Lung (tissue), 12 donors: ENCODE results near the gene ACY1. TPM values are rescaled to one million over a fixed set of nuclear protein-coding genes. Genes with fewer than 3 reads are reported as not detected.

ENCODE experiments used
- ATAC-seq: fragments of 200-7000 bp; cut with Tn5 transposase; one replicate; pipeline ENCODE4 v1.9.1; 2020; ENCODE audit warnings: moderate number of reproducible peaks; ENCODE audit not compliant: insufficient read depth, low FRiP score
- DNase-seq, 3 donors: peaks; one replicate each; pipeline ENCODE4 v3.0.0-alpha.2; 2013 to 2017
- H3K27ac ChIP-seq, 2 donors: one replicate each; pipeline ENCODE4 v1.5.1; 2013; ENCODE audit warnings: mild to moderate bottlenecking in 2 of 2, moderate library complexity in 2 of 2, control low read depth in 1 of 2, inconsistent platforms in 1 of 2, low read depth in 1 of 2, low read length in 1 of 2
- H3K27me3 ChIP-seq, 3 donors: one replicate each; pipeline ENCODE4 v1.5.1; 2013; ENCODE audit warnings: low read length in 2 of 3; ENCODE audit not compliant: control insufficient read depth in 3 of 3, insufficient read depth in 3 of 3
- H3K36me3 ChIP-seq, 4 donors: one replicate each; pipeline ENCODE4 v1.5.1; 2013; ENCODE audit warnings: low read length in 4 of 4, mild to moderate bottlenecking in 1 of 4, moderate library complexity in 1 of 4; ENCODE audit not compliant: control insufficient read depth in 4 of 4, insufficient read depth in 4 of 4
- H3K4me1 ChIP-seq, 5 donors: one replicate each; pipeline ENCODE4 v1.5.1; 2013; ENCODE audit warnings: low read length in 5 of 5, mild to moderate bottlenecking in 2 of 5, moderate library complexity in 1 of 5; ENCODE audit not compliant: control insufficient read depth in 5 of 5, insufficient read depth in 5 of 5
- H3K4me3 ChIP-seq: one replicate; pipeline ENCODE4 v1.5.1; 2013; ENCODE audit warnings: mild to moderate bottlenecking, control low read depth, moderate library complexity
- H3K9ac ChIP-seq, 2 donors: one replicate each; pipeline ENCODE4 v1.5.1; 2013; ENCODE audit warnings: low read length in 2 of 2, control low read depth in 1 of 2; ENCODE audit not compliant: insufficient read depth in 1 of 2
- H3K9me3 ChIP-seq, 4 donors: one replicate each; pipeline ENCODE4 v1.5.1; 2013; ENCODE audit warnings: low read length in 3 of 4, mild to moderate bottlenecking in 1 of 4, moderate library complexity in 1 of 4; ENCODE audit not compliant: control insufficient read depth in 4 of 4, insufficient read depth in 3 of 4
- WGBS, 2 donors: extraction: QIAGEN DNeasy Blood & Tissue Kit; methylation state at CpG; one replicate each; pipeline ENCODE4 v1.1.7; 2013; 5-methylcytosine and 5-hydroxymethylcytosine counted together
- polyA plus RNA-seq, 2 donors: library from polyadenylated mRNA; stranded (reverse); fragments of 200-250 nt; gene quantifications; one replicate each; pipeline ENCODE4 v1.2.1, GENCODE V29; 2013
- total RNA-seq, 2 donors: library from RNA; depleted of rRNA in 1 of 2; stranded (reverse); fragments of >200 nt in 1 of 2; gene quantifications; one replicate each; pipeline ENCODE4 v1.2.1, GENCODE V29; 2014 to 2021
- TF ChIP-seq, protein P1 (sequence below): IDR thresholded peaks from 2 replicates; pipeline ENCODE4 v1.5.1; 2012; ENCODE audit warnings: mild to moderate bottlenecking; ENCODE audit errors: control extremely low read depth, extremely low read depth
- donor health status: control.
- donor health status: control.
- donor health status: Bipolar disorder and iron deficiency.
- donor health status: healthy.
- donor health status: DM: yes; HTN: yes; CAD: no.

The ACY1 gene
- total and polyA plus RNA-seq, 4 donors, result 19.6 to 52.6 (median 39.0) TPM

DNA sequence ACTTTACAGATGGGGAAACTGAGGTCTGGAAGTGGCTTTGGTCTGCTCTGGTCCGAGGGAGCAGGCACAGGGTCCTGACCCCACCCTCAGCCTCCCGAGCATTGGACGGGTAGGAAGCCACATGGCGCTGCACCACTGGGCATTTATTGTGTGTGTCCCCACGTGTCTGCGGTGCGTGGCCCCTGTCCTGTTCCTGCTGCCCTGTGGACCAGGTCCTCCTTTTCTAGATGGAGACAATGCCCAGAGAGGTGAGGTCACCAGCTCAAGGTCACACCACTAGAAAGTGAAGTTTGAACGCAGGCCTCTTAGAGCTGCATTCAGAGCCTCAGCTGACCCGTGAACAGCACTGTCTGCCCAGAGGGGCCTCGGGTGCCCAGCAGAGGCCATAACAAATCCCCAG, 46.2 kb downstream of the ACY1 start:
- WGBS, 2 donors, result 81 to 93% methylated on average over 10 of the region's 10 CpGs
- Histone ChIP-seq H3K36me3 (no peaks in the 10 kb centered on the region), H3K9me3 (no peaks in the 10 kb centered on the region), H3K9ac (no peak overlapping the region), H3K4me1 (peaks cover 0 to 6% (median 0%) of the 10 kb centered on the region in 5 donors), H3K4me3 (no peak overlapping the region), H3K27me3 (no peaks in the 10 kb centered on the region), H3K27ac (peak overlapping the region in 1 of 2 donors; percentile 34)
- TF ChIP-seq, protein P1, sequence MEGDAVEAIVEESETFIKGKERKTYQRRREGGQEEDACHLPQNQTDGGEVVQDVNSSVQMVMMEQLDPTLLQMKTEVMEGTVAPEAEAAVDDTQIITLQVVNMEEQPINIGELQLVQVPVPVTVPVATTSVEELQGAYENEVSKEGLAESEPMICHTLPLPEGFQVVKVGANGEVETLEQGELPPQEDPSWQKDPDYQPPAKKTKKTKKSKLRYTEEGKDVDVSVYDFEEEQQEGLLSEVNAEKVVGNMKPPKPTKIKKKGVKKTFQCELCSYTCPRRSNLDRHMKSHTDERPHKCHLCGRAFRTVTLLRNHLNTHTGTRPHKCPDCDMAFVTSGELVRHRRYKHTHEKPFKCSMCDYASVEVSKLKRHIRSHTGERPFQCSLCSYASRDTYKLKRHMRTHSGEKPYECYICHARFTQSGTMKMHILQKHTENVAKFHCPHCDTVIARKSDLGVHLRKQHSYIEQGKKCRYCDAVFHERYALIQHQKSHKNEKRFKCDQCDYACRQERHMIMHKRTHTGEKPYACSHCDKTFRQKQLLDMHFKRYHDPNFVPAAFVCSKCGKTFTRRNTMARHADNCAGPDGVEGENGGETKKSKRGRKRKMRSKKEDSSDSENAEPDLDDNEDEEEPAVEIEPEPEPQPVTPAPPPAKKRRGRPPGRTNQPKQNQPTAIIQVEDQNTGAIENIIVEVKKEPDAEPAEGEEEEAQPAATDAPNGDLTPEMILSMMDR, result no peak
- no peak for ATAC-seq
- DNase-seq, result no peak

DNA sequence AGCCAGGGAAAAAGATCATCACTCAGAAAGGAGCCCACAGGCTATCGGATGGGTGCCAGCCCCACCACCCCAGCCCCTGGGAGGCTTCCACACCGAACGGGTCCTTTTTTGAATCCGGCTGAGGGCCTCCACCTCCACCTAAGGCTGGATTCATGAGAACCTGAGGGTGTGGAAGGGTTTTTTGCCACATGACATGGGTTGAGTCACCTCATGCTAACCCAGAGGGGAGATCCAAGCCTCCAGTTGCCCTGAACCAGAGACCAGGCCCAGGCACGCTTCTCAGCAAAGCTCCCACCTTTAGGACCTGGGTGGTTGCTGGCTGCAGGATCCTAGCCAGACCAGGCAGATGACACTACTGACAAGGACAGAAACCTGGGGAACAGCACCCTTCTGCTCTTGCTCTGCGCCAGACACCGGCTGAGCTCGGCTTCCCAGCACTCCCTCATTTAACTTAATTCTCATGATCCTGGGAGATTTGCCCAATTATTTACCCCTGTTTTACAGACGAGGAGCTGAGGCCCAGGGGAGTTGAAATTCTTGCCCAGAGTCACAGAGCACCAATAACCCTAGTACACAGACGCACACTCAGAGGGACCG, 47.5 kb downstream of the ACY1 start:
- no peaks in the 10 kb centered on the region for H3K9me3 ChIP-seq
- H3K27me3 ChIP-seq, result no peaks in the 10 kb centered on the region
- no peak overlapping the region for H3K27ac ChIP-seq
- TF ChIP-seq, protein P1, result no peak
- 91 to 95% methylated on average over 11 of the region's 11 CpGs for WGBS, 2 donors
- no peak for DNase-seq
- no peak overlapping the region for H3K9ac ChIP-seq
- H3K4me1 ChIP-seq, result peaks cover 0 to 4% (median 0%) of the 10 kb centered on the region in 5 donors
- no peaks in the 10 kb centered on the region for H3K36me3 ChIP-seq
- no peak for ATAC-seq
- no peak overlapping the region for H3K4me3 ChIP-seq

DNA sequence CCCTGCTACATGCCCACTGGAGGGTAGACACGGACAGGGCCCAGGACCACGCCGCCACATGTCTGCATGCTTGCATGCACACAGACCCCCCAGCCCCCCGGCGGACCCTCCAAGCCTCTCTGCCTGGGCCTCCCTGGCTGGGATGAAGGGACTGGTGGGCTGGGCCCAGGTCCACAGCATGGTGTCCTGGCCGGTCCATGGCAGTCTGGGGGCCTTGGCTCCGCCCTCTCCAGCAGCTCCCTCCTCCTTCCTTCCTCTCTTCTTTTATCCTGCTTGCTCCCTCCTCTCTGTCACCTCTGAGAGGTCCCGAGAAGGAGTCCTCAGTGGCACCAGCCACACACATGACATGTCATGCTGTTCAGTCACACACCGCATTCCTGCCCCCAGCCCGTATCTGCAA, 48.6 kb downstream of the ACY1 start:
- Histone ChIP-seq H3K36me3 (no peaks in the 10 kb centered on the region), H3K4me3 (no peak overlapping the region), H3K9me3 (no peaks in the 10 kb centered on the region), H3K9ac (no peak overlapping the region), H3K4me1 (no peaks in the 10 kb centered on the region), H3K27ac (no peak overlapping the region), H3K27me3 (no peaks in the 10 kb centered on the region)
- TF ChIP-seq, protein P1, result no peak
- DNase-seq, result no peak
- 91 to 92% methylated on average over 10 of the region's 10 CpGs for WGBS, 2 donors
- no peak for ATAC-seq
